HG03064 (cell line): Measurements from ENCODE around the gene WFIKKN2.
"Not testable (repeated sequence)": the region's sequence is repeated elsewhere in the genome, so short reads cannot be mapped to it uniquely, and the experiment has no call there.

ENCODE experiments used
- ATAC-seq: cut with Tn5 transposase; IDR thresholded peaks from one replicate; pipeline ENCODE4 v1.9.1; 2021; ENCODE audit warnings: low read depth; ENCODE audit not compliant: unreplicated experiment

The WFIKKN2 gene, protein sequence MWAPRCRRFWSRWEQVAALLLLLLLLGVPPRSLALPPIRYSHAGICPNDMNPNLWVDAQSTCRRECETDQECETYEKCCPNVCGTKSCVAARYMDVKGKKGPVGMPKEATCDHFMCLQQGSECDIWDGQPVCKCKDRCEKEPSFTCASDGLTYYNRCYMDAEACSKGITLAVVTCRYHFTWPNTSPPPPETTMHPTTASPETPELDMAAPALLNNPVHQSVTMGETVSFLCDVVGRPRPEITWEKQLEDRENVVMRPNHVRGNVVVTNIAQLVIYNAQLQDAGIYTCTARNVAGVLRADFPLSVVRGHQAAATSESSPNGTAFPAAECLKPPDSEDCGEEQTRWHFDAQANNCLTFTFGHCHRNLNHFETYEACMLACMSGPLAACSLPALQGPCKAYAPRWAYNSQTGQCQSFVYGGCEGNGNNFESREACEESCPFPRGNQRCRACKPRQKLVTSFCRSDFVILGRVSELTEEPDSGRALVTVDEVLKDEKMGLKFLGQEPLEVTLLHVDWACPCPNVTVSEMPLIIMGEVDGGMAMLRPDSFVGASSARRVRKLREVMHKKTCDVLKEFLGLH

DNA sequence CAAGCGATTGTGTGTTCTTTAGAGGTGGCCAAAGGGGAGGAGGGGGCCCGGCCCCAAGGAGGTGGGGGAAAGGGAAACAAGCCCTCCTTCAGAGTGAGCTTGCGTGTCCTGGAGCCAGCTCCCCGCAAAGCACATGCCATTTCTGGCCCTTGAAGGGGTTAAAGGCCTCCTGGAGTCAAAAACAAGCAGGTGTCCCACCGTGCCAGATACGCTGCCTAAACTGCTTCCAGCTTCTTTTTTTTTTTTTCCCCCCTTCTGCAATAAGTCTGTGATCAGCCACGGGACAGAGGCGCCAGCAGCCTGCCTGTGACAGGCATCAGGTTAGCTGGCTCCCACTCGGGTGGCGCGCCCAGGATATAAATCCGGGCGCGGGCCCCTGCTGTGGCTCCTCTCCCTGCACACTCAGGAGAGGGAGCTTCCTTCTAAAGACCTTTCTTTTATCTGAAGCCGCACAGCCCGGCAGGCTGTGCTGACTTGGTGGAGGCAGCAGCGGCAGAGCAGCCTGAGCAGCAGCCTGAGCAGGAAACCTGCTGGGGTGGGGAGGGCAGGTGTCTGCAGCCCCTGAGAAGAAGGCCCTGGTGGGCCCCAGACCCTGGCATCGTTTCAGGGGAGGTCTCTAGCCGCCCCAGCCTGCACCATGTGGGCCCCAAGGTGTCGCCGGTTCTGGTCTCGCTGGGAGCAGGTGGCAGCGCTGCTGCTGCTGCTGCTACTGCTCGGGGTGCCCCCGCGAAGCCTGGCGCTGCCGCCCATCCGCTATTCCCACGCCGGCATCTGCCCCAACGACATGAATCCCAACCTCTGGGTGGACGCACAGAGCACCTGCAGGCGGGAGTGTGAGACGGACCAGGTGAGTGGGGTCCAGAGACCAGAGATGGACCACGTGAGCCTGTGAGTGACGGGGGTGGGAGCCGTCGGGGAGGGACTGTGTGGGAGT lies at the start of gene WFIKKN2:
Gene WFIKKN2, plus strand, starts transcription at position 286 of the 934 bp plus-strand sequence. Its CDS starts 352 bp downstream, at position 638.
- ATAC-seq = no peak

DNA sequence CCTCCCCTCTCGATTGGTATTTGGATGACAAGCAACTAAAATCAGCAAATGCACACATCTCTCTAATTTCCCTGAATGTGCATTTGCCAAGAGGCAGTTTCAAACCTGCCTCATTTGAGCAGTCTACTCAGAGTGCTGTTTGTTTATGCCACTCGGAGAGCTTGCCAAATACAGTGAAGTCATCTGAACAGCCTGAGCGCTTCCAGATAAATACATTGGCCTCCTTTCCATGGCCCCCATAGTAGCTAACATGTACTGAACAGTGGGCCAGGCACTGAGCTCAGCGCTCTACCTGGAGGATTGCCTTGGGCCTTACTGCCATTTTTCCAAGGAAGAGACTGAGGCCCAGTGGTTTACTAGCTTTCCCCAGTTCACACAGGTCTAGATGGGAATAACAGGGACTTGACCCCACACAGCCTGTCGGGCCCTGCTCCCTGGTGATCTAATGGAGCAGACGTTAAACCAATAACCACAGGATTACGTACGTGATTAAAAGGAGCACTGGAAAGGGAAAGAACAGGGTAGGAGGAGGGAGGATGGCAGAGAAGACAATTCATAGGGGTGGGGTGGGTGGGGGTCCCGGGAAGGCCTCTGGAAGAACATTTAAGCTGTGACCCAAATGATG lies 49.3 kb upstream of the WFIKKN2 start:
- ATAC-seq = no peak

DNA sequence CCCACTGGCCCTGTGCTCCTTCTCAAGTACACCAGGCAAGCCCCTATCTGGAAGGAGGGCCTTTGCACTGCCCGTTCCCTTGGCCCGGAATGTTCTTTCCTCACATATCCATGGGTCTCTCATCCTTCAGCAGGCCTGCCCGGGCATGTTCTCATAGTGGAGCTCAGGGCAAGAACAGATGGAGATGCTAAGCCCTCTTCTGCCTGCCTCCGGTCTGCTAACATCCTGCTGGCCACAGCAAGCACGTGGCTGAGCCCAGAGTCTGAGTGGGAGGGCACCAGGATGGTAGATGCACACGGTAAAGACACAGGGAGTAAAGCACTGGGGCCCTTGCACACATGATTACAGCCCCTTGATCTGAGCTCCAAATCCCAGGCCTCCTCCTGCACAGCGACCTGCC lies 48.3 kb upstream of the WFIKKN2 start:
- no peak for ATAC-seq

DNA sequence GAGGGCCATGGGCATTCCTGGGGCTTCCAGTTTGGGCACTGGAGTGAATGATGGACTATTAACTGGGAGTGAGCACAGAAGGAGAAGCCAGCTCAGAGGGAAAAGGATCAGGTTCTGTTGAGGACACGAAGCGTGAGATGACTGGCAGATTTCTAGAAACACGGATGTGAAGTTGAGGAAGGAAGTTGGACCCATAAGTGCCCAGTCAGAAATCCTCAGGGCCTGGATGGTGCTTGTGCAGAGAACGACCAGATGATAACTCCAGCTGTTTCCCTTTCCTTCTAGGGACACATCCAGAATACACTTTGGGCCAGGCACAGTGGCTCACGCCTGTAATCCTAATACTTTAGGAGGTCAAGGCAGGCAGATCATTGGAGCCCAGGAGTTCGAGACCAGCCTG lies 44.8 kb upstream of the WFIKKN2 start:
- no peak for ATAC-seq

DNA sequence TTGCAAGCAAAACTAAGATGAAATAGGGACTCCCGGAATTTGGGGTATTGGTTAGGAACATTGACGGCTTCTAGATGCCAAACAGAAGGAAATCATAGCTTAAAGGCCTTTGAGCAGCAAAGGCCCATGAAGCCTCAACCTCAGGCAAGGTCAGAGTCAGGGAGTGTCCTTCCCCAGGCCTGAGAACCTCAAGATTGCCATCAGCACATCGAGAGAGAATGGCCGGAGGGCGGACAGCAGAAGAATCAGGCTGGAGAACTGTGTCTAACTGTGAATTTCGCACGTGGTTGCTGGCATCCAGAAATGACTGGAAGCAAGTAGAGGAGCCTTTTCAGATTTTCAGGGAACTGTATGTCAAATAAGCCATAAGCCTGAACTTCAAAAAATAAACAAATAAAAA lies 43.3 kb upstream of the WFIKKN2 start:
- no peak for ATAC-seq

DNA sequence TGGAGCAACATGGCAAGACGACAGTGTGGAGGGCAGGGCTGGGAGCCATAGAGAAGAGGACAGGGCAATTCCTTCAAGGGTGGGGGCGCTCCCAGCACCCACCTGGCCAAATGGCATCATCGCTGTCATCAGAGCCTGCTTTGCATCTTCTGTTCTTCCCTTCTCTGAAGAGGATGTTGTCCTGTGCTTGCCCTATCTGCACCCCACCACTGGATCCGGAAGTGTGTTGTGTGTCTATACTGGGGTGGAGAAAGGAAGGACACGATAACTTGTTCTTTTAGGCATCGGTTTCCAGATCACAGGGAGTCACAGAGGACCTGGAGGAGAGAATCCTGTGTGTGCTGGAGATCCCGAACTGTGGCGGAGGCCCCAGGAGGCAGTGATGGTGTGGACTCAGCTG lies 42.4 kb upstream of the WFIKKN2 start:
- ATAC-seq = no peak

DNA sequence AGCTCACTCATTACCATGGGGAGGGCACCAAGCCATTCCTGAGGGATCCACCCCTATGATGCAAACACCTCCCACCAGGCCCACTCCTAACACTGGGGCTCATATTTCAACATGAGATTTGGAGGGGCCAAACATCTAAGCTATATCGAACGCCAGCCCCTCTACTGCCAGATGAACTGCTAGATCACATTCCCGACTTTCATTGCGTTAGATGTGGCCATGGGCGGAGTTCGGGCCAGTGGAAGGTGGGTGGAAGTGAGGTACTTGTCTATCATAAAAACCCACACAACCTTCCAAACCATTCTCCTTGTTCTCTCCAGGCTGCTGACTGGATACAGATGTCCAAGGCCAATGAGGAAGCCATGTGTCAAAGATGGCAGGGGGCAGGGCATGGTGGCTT lies 41.0 kb upstream of the WFIKKN2 start:
- ATAC-seq = no peak

DNA sequence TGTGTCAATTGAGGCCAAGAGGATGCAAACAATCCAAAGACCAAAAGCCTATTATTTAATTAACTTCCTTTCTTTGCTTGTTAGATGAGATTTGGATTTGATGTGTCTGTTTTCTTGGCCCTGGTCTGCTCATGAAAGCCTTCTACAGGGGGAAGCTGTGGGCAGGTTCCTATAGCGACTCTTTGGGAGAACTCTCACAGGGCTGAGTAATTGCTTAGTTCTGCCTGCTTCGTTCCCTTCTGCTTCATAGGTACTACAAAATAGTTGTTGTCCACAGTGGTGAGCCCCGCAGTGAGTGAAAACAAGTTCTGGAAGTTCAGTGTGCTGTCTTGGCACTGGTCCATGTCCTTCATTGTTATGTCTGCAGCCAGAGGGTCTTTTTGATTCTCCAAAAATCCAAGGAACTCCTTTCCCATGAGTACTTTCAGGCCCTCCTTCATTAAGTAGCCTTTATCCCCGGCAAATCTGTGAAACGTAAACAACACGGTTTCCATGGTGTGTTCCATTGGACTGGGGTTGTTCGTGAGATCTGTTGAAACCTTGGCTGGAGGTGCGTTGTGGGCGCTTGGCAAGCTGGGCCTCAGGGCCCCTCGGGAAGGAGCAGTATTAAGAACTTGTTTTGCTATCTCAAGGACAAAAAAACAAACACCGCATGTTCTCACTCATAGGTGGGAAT lies 38.1 kb upstream of the WFIKKN2 start:
- no peak for ATAC-seq

DNA sequence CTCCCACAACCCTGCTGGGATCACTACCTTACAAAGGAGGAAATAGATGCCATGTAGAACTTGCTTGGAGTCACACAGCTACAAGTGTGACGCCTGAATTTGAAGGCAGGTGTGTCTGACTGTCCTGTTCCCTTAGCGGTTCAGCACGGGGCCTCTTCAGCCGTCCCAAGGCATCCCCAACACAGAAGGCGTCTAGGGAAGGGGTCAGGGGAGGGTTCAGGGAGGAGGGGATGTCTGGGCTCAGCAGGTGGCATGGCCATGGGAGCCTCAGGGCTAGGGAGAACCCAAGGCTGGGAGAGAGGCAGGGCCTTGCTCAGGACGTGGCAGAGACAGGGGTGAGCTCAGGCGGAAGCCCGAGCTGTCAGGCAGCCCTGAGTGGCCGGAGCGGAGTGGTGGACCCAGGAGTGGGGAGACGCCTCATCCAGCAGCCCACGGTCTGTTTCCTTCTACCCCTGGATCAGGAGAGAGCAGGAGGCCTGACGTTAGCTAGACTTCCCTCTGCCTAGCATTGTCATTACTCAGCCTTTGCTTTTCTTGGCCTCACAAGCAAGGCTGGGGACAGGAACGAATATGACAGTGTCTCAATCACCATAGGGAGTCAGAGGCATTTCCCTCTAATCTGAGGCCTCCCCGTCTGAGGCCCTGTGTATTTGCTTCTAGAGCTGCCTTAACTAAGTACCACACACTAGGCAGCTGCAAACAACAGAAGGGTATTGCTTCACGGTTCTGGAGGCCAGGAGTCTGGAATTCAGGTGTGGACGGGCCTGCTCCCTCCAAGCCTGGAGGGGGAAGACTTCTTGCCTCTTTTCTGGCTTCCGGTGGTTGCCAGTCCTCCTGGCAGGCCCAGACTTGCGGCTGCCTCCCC lies 36.7 kb upstream of the WFIKKN2 start:
- no peak for ATAC-seq

DNA sequence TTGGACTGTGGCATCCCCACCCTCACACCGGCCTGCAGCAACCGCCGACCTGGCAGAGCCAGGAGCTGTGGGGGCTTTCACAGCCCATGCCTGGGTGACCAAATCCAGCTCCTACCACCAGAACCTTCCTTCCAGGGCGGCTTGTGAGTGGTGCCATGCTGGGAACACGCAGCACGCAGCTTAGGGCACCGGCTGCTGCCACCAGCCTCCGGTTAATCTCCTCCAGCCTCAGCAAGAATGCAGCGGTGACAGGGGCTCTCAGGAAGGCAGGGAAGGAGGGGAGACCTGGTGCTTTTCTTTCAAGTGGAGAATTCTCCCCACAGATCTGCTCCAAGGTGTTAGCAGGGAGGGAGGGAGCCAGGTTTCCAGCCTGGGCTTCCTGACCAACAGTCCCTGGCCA lies 35.8 kb upstream of the WFIKKN2 start:
- ATAC-seq = no peak

DNA sequence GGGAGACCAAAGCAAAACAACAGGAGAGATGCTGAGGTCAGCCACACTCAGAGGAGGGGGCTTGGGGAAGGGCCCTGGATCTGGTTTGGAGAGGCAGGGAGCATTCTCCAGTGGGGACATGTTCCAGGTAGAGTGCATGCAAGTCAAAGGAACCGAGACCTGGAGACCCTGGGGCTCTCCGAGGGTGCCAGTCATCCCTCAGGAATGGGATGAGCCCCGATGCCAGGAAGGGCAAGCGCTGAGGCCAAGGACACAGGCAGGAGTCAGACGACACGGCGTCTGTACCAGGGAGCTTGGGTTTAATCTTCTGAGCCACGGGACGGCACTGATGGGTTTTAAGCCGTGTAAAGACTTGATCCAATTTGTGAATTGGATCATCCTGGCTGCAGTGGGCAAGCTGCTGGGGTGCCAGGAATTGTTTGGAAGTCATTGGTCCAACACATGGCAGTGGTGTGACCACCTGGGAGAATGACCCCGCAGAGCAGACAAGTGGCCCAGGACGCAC lies 35.1 kb upstream of the WFIKKN2 start:
- no peak for ATAC-seq

DNA sequence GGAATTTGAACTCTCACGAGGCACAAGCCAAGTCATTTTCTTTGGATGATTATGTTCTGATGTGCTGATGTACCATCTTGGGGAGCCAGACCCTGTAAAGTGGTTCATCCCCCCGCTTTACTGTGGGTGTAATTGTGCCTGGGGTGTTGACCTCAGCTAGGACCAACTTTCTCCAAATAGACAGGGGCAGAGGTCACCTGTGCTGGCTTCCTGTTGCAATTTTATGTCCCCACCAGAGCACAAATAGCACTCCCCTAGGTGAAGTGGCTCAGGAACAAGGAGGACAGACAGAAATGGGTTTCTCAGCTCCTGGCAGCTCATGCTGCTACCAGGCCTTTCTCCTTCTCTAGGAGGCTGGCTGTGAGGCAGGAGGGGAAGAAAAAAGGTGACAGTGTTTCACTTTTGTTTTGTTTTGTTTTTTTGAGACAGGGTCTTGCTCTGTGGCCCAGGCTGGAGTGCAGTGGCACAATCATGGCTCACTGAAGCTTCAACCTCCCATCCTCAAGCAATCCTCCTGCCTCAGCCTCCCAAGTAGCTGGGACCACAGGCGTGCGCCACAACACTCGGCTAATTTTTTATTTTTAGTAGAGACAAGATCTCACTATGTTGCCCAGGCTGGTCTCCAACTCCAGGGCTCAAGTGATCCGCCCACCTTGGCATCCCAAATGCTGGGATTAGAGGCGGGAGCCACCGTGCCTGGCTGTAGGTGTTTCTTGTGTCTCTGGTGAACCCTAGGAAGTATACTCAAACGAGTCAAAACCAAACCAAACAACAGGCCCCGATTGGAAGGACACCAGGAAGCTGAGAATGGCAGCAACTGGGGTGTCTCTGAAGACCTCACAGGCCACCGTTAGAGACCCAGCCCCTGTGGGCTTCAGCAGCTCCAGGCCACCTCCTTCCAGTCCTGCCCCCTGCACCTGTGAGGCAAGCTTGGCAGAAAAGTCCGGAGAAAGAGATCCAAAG lies 32.5 kb upstream of the WFIKKN2 start:
- no peak for ATAC-seq

DNA sequence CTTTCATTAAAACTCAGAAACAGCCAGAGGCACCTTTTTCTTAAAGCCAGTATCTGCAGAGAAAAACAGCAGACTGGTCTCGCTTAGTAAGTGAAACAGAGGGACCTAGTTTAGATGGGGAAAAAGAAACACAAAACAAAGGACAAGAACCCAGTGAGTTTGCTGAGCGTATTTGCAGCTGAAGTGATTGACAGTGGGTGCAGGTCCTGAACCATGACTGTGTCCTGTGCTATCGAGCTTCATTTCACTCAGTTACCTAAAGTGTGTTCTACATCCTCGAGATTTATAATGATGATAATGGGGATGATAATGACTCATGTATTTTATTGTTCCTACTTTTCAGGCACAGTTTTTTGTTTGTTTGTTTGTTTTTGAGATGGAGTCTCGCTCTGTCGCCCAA lies 31.7 kb upstream of the WFIKKN2 start:
- ATAC-seq = no peak

DNA sequence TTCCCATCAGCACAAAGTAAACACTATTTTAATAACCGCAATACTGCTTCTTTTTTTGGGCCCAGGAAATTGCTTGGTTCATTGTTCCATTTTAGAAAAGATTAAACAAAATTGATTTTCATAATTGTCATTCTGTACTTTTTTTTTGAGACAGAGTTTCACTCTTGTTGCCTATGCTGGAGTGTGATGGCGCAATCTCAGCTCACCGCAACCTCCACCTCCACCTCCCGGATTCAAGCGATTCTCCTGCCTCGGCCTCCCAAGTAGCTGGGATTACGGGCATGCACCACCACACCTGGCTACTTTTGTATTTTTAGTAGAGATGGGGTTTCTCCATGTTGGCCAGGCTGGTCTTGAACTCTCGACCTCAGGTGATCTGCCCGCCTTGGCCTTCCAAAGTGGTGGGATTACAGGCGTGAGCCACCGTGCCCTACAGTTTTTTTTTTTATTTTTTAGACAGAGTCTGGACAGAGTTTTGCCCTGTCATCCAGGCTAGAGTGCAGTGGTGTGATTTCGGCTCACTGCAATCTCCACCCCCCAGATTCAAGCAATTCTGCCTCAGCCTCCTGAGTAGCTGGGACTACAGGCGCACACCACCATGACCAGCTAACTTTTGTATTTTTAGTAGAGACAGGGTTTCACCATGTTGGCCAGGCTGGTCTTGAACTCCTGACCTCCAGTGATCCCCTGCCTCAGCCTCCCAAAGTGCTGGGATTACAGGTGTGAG lies 30.5 kb upstream of the WFIKKN2 start:
- ATAC-seq = not testable (repeated sequence)

DNA sequence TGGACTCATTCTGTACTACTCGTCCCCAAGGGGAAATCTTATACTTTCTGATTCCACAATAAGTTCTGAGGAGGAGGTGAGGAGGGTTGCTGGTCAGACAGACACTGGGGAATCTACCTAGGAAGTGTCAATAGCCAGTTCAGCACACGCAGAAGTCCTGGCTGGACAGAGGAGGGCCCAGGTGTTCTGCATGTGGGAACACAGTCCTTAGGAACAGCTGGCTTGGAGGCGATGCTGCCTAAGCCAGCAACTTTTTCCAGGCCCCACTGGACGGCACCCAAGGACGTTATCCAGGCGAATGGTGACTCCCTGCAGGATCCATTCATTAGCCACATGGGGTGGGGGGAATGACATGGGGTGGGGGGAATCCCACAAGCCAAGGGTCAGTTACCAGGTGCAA lies 29.9 kb upstream of the WFIKKN2 start:
- ATAC-seq = no peak

DNA sequence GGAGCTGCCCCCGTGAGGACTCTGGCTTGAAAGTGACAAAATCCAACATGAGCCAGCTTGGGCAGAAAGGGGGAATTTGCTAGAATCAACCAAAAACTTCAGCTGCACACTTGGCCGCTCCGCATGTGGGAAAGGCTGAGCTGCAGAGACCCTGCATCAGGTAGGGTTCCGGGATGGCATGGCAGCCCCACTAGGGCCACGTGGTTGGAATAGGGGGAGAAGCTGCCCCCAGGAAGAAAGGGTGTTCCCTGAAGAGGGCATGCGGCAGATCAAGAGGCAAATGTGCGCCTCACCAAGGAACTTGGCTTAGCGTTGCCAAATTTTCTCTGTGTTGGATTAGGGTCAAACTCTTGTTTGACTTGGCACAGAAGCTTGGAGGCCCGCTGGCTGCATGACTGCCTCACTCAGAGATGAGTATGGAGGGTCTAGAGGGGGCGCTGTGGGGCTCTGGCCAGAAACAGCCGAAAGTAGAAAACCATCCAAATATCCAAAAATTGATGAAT lies 29.2 kb upstream of the WFIKKN2 start:
- no peak for ATAC-seq

DNA sequence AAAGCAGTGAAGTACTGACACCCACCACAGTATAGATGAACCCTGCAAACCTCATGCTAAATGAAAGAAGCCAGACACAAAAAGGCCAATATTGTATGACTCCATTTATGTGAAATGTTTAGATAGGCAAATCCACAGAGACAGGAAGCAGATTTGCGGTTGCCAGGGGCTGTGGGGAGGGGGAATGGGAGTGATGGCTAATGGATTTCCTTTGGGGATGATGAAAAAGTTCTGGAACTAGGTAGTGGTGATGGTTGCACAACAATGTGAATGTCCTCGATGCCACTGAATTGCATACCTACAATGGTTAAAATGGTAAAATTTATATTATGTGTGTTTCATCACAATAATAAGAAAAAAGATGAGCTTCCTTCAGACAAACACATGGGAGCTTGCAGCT lies 28.4 kb upstream of the WFIKKN2 start:
- no peak for ATAC-seq
